ENCODE data around the gene ARHGEF3.

DNA sequence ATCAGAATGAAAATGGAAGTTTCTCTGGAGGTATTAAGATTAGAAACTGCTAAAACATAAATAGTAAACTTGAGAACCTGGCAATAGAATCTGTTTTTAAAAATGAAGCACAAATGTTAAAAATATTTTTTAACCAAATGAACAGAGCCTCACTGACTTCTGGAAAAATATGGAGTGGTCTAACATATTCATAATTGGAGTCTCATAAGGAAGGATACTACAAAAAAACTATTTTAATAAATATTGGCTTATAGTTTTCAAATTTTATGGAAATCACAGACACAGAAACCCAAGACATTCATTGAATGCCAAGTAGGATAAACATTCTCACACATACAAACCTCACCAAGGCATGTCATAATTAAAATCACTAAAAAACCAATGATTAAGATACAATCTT is 95.1 kb downstream of the ARHGEF3 start:
- TF ChIP-seq CTCF (IDR thresholded peaks at IDR 0.05) (no peak), ZFX (IDR thresholded peaks at IDR 0.05; ENCODE audit: borderline replicate concordance) (no peak)
